CD4-positive, CD25-positive, alpha-beta regulatory T cell (primary cell): Measurements from ENCODE around the gene COLQ. TPM values are rescaled to one million over a fixed set of nuclear protein-coding genes. Genes with fewer than 3 reads are reported as not detected.

Experiments used
- ATAC-seq, 2 donors: fragments of 150-1000 bp; cut with Tn5 transposase; one replicate each; pipeline ENCODE4 v1.10.0; 2021; ENCODE audit warnings: low read depth in 2 of 2, moderate number of reproducible peaks in 2 of 2, moderate library complexity in 1 of 2
- DNase-seq, 3 donors: peaks; one replicate each; pipeline versions ENCODE4 v3.0.0 to v3.0.0-alpha.2; 2012 to 2022; ENCODE audit warnings: mixed read lengths in 1 of 3
- H3K27ac ChIP-seq: one replicate; pipeline ENCODE4 v1.7.0; 2013; ENCODE audit warnings: mild to moderate bottlenecking, low read length; ENCODE audit not compliant: insufficient read depth, poor library complexity, severe bottlenecking
- H3K27me3 ChIP-seq: one replicate; pipeline ENCODE4 v1.7.0; 2013; ENCODE audit warnings: low read length; ENCODE audit not compliant: control insufficient read depth, insufficient read depth
- H3K36me3 ChIP-seq: one replicate; pipeline ENCODE4 v1.7.0; 2013; ENCODE audit warnings: mild to moderate bottlenecking, low read length, moderate library complexity; ENCODE audit not compliant: control insufficient read depth, insufficient read depth
- H3K4me1 ChIP-seq: 2 replicates; pipeline ENCODE4 v1.7.0; 2013; ENCODE audit warnings: mild to moderate bottlenecking, low read length; ENCODE audit not compliant: insufficient read depth, control insufficient read depth, poor library complexity, severe bottlenecking
- H3K4me3 ChIP-seq: one replicate; pipeline ENCODE4 v1.7.0; 2013; ENCODE audit warnings: low read depth, mild to moderate bottlenecking, low read length, moderate library complexity
- H3K9me3 ChIP-seq, 2 experiments: 1 replicate in 1 of 2; 2 replicates in 1 of 2; pipeline ENCODE4 v1.7.0; 2013; ENCODE audit warnings: low read length in 2 of 2, mild to moderate bottlenecking in 1 of 2, moderate library complexity in 1 of 2; ENCODE audit not compliant: control insufficient read depth in 2 of 2
- H3K27ac Mint-ChIP-seq, 3 donors: one replicate each; pipeline ENCODE4 v1.8.0; 2020 to 2022; ENCODE audit warnings: mild to moderate bottlenecking in 3 of 3, mixed read lengths in 3 of 3, moderate library complexity in 2 of 3
- H3K27me3 Mint-ChIP-seq: one replicate; pipeline ENCODE4 v1.8.0; 2022; ENCODE audit warnings: mild to moderate bottlenecking, mixed read lengths
- H3K36me3 Mint-ChIP-seq: one replicate; pipeline ENCODE4 v1.8.0; 2020; ENCODE audit warnings: mixed read lengths
- H3K4me1 Mint-ChIP-seq, 4 donors: one replicate each; pipeline ENCODE4 v1.8.0; 2020 to 2022; ENCODE audit warnings: mixed read lengths in 4 of 4, mild to moderate bottlenecking in 1 of 4
- H3K4me3 Mint-ChIP-seq, 4 donors: one replicate each; pipeline ENCODE4 v1.8.0; 2020 to 2022; ENCODE audit warnings: mild to moderate bottlenecking in 4 of 4, mixed read lengths in 4 of 4, moderate library complexity in 3 of 4
- H3K9me3 Mint-ChIP-seq, 7 donors: one replicate each; pipeline ENCODE4 v1.8.0; 2020 to 2022; ENCODE audit warnings: mixed read lengths in 7 of 7, mild to moderate bottlenecking in 3 of 7, moderate library complexity in 2 of 7
- polyA plus RNA-seq, 4 donors: library from polyadenylated mRNA; unstranded; fragments of 300-500 nt; fragmentation: Illumina TruSeq; gene quantifications; one replicate each; pipeline ENCODE4 v1.2.3, GENCODE V29; 2021
- total RNA-seq: library from RNA; stranded (reverse); gene quantifications from one replicate; pipeline ENCODE4 v1.2.3, GENCODE V29; 2022

The COLQ gene
- total and polyA plus RNA-seq, 5 donors from 2014 or later, result 0.60 to 5.1 (median 1.0) TPM

GRCh38 chr3:15498431-15499214, 22.9 kb downstream of the COLQ start:
- no peaks in the 10 kb centered on the region for H3K36me3 ChIP-seq
- no peak for ATAC-seq
- H3K4me1 ChIP-seq, result no peaks in the 10 kb centered on the region
- Mint-ChIP-seq H3K36me3 (no peaks in the 10 kb centered on the region), H3K9me3 (no peaks in the 10 kb centered on the region), H3K4me3 (no peak overlapping the region), H3K27me3 (no peaks in the 10 kb centered on the region), H3K27ac (peak overlapping the region in 2 of 3 donors; percentile 16 to 46), H3K4me1 (peaks cover 6 to 16% (median 12%) of the 10 kb centered on the region in 4 donors)
- no peak overlapping the region for H3K27ac ChIP-seq
- no peak overlapping the region for H3K4me3 ChIP-seq
- no peaks in the 10 kb centered on the region for H3K9me3 ChIP-seq
- no peak for DNase-seq
- H3K27me3 ChIP-seq, result no peaks in the 10 kb centered on the region

- H3K27me3 Mint-ChIP-seq, result no peaks in the 10 kb centered on the region
- no peak overlapping the region for H3K4me3 ChIP-seq
- no peaks in the 10 kb centered on the region for H3K9me3 ChIP-seq
- no peaks in the 10 kb centered on the region for H3K27me3 ChIP-seq
- ATAC-seq (no peak), DNase-seq (no peak)
- H3K4me3 Mint-ChIP-seq, result no peak overlapping the region
- no peaks in the 10 kb centered on the region for H3K4me1 ChIP-seq
- no peaks in the 10 kb centered on the region for H3K9me3 Mint-ChIP-seq
- H3K4me1 Mint-ChIP-seq, result peaks cover 6 to 12% (median 12%) of the 10 kb centered on the region in 4 donors
- H3K36me3 ChIP-seq, result no peaks in the 10 kb centered on the region
- H3K27ac Mint-ChIP-seq, result no peak overlapping the region
- H3K36me3 Mint-ChIP-seq, result no peaks in the 10 kb centered on the region
- no peak overlapping the region for H3K27ac ChIP-seq
Measured at GRCh38 chr3:15497964-15498363, 23.5 kb downstream of the COLQ start.

DNA sequence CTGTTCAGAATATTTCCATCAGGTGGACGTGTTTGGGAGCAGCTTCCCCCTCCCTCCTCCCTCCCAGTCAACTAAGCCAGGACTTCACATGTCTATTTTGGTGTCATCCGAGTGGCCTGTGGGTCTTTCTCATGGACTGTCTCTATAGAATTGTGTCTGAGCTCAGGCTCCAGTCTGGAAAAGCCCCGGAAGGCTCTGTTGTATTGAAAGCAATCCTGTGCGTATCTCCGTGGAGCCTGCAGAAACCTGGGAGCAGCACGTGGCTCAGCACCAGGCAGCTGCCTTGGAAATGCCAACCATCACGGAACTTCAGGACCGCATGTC, 25.2 kb downstream of the COLQ start:
- H3K27ac ChIP-seq, result no peak overlapping the region
- ATAC-seq (no peak), DNase-seq (no peak)
- H3K27ac Mint-ChIP-seq, result peak overlapping the region in 1 of 3 donors; percentile 26
- no peak overlapping the region for H3K4me3 ChIP-seq
- H3K27me3 ChIP-seq, result no peaks in the 10 kb centered on the region
- H3K4me1 ChIP-seq, result no peaks in the 10 kb centered on the region
- H3K36me3 Mint-ChIP-seq, result no peaks in the 10 kb centered on the region
- no peaks in the 10 kb centered on the region for H3K27me3 Mint-ChIP-seq
- H3K4me1 Mint-ChIP-seq, result peaks cover 6 to 12% (median 12%) of the 10 kb centered on the region in 4 donors
- H3K9me3 ChIP-seq, result no peaks in the 10 kb centered on the region
- no peaks in the 10 kb centered on the region for H3K36me3 ChIP-seq
- no peaks in the 10 kb centered on the region for H3K9me3 Mint-ChIP-seq
- H3K4me3 Mint-ChIP-seq, result no peak overlapping the region

DNA sequence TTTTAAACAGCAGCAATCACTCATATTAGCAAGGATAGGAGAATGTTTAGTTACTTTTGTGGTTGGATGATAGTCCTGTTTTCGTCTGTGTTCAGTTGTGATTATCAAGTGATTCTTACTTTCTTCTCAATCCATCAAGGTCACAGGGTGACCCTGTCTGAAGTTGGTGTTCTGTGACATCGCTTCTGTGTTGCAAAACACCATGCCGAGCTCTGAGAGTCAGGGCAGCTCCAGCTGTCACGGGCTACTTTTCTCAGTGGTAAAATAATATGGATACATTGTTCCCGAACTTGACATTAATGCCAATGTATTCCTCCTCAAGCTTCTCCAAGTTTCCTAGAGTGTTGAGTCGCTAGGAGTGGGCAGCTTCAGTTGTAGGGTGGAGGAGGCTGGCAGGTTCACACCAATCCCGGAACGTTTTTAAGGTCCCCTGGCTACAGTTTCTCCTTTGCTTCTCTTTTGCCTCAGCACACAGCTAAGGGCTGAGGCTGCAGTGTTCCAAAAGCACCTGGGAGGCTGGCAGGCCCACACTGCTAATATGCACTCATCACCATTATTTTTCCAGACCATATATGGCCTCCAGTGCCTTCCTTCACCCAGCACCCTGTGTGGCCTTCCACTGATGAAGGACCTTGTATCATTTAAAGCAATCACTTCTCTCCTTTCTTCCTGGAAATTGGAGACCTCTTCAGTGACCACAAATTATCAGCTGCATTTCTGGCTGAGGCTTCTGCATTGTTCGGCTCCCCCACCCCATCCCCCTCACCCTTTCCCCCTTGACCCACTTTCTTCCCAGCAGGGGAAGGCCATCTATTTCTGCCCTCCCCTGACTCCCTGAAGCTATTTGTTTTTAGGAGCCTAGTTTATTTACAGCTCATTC, 25.8 kb downstream of the COLQ start:
- Histone ChIP-seq H3K4me3 (no peak overlapping the region), H3K27ac (no peak overlapping the region), H3K4me1 (no peaks in the 10 kb centered on the region), H3K9me3 (no peaks in the 10 kb centered on the region), H3K27me3 (no peaks in the 10 kb centered on the region), H3K36me3 (no peaks in the 10 kb centered on the region)
- Mint-ChIP-seq H3K9me3 (no peaks in the 10 kb centered on the region), H3K27ac (no peak overlapping the region), H3K27me3 (no peaks in the 10 kb centered on the region), H3K36me3 (no peaks in the 10 kb centered on the region), H3K4me3 (no peak overlapping the region), H3K4me1 (peaks cover 5 to 12% (median 11%) of the 10 kb centered on the region in 4 donors)
- ATAC-seq (no peak), DNase-seq (no peak)

- H3K4me3 Mint-ChIP-seq, result no peak overlapping the region
- H3K4me1 Mint-ChIP-seq, result peaks cover 0 to 5% (median 2%) of the 10 kb centered on the region in 4 donors
- ATAC-seq (no peak), DNase-seq (no peak)
- no peaks in the 10 kb centered on the region for H3K27me3 Mint-ChIP-seq
- H3K4me3 ChIP-seq, result no peak overlapping the region
- H3K27ac Mint-ChIP-seq, result no peak overlapping the region
- no peaks in the 10 kb centered on the region for H3K27me3 ChIP-seq
- no peaks in the 10 kb centered on the region for H3K9me3 Mint-ChIP-seq
- H3K36me3 ChIP-seq, result no peaks in the 10 kb centered on the region
- H3K36me3 Mint-ChIP-seq, result no peaks in the 10 kb centered on the region
- no peaks in the 10 kb centered on the region for H3K9me3 ChIP-seq
- H3K4me1 ChIP-seq, result no peaks in the 10 kb centered on the region
- no peak overlapping the region for H3K27ac ChIP-seq
Measured at GRCh38 chr3:15493436-15493835, 28.1 kb downstream of the COLQ start.

DNA sequence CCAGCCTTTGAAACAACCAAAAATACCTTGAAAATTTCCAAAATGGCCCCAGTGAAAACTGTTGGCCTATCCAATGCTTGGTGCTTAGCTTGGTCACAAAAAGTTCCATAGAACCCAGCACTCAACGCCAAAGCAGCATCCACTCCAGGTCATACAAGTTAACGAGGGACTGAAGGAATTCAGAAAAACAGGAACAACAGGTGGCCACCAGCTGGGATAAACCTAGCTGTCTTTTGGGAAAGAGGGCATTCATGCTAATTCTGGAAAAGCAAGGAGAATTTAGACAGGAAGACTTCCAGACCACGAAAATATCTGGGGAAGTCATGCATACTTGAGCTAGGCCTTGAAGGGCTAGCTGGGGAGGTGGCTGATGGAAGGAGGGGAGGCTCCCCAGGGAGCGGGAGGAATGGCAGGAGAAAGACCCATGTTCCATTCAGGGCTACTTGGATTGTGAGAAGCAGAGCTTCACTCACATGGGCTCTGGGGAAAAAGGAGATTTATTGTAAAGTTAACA, 28.6 kb downstream of the COLQ start:
- H3K27ac ChIP-seq, result no peak overlapping the region
- Mint-ChIP-seq H3K36me3 (no peaks in the 10 kb centered on the region), H3K4me1 (peaks cover 0 to 5% (median 2%) of the 10 kb centered on the region in 4 donors), H3K27ac (no peak overlapping the region), H3K4me3 (no peak overlapping the region), H3K27me3 (no peaks in the 10 kb centered on the region), H3K9me3 (no peaks in the 10 kb centered on the region)
- no peak overlapping the region for H3K4me3 ChIP-seq
- DNase-seq, result no peak
- no peaks in the 10 kb centered on the region for H3K27me3 ChIP-seq
- no peaks in the 10 kb centered on the region for H3K36me3 ChIP-seq
- no peaks in the 10 kb centered on the region for H3K9me3 ChIP-seq
- no peaks in the 10 kb centered on the region for H3K4me1 ChIP-seq
- no peak for ATAC-seq

DNA sequence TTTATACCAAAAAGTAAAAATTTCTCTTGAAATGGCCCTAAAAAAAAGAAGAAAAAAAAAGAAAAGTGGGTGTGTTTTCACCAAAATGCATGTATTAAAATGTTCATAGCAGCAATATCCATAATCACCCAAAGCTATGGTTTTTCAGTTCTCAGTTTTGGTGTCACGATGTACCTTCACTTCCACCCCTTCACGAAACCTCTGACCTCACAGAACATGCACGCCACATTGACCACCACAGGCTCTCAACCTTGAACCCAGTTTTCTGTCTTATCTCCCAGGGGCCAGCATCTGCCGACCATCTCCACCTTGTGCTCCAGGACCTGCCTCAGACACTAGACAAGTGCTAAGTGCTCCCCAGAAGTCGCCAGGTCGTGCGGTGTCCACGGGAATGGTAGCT, 30.4 kb downstream of the COLQ start:
- no peaks in the 10 kb centered on the region for H3K4me1 ChIP-seq
- no peak for ATAC-seq

More for the DNA sequence above, 30.4 kb downstream of the COLQ start:
- Mint-ChIP-seq H3K4me1 (peaks cover 0 to 5% (median 2%) of the 10 kb centered on the region in 4 donors), H3K9me3 (no peaks in the 10 kb centered on the region), H3K36me3 (peaks cover 5% of the 10 kb centered on the region), H3K4me3 (no peak overlapping the region), H3K27ac (peak overlapping the region in 1 of 3 donors; percentile 4), H3K27me3 (no peaks in the 10 kb centered on the region)
- Histone ChIP-seq H3K4me3 (no peak overlapping the region), H3K27ac (no peak overlapping the region), H3K36me3 (peaks cover 4% of the 10 kb centered on the region), H3K27me3 (no peaks in the 10 kb centered on the region), H3K9me3 (no peaks in the 10 kb centered on the region)
- DNase-seq, result no peak
